HepG2 (cell line): ENCODE measurements around the gene NISCH. TPM values are rescaled to one million over a fixed set of nuclear protein-coding genes. Genes with fewer than 3 reads are reported as not detected.
A peak's percentile ranks its signal among the peaks of the same experiment; 100 is the strongest.

ENCODE experiments used
- GATA4 ChIP-seq: sonication (generic); IDR thresholded peaks from 2 replicates; pipeline ENCODE4 v1.6.1; 2016; ENCODE audit warnings: antibody characterized with exemption, low read depth, borderline replicate concordance
- GZF1 ChIP-seq: sonication (generic); formaldehyde crosslinking; IDR thresholded peaks from 2 replicates; pipeline ENCODE4 v1.5.1; 2020; ENCODE audit warnings: mild to moderate bottlenecking, missing genetic modification reagents
- KDM4B ChIP-seq: sonication (generic); formaldehyde crosslinking; IDR thresholded peaks from 2 replicates; pipeline ENCODE4 v1.4.0; 2020; ENCODE audit warnings: missing genetic modification reagents
- KDM5A ChIP-seq: fragments of 200-600 bp; sonication (generic); IDR thresholded peaks from 2 replicates; pipeline ENCODE4 v1.7.0; 2018; ENCODE audit warnings: antibody characterized with exemption, mild to moderate bottlenecking, low read length, borderline replicate concordance
- MYC ChIP-seq: sonication (generic); formaldehyde crosslinking; IDR thresholded peaks from 2 replicates; pipeline ENCODE4 v1.9.0; 2021; ENCODE audit warnings: missing genetic modification reagents, borderline replicate concordance
- PHF5A ChIP-seq: IDR thresholded peaks from one replicate; pipeline ENCODE4 v1.6.1; 2018; ENCODE audit warnings: low read depth, missing genetic modification reagents; ENCODE audit not compliant: unreplicated experiment
- TAF1 ChIP-seq: sonication (generic); formaldehyde crosslinking; IDR thresholded peaks from 2 replicates; pipeline ENCODE4 v1.4.0; 2020; ENCODE audit warnings: missing genetic modification reagents
- ZBTB42 ChIP-seq: sonication (generic); formaldehyde crosslinking; IDR thresholded peaks from 2 replicates; pipeline ENCODE4 v1.5.0; 2020; ENCODE audit warnings: mild to moderate bottlenecking, missing genetic modification reagents
- ZNF276 ChIP-seq: sonication (generic); formaldehyde crosslinking; IDR thresholded peaks from 2 replicates; pipeline ENCODE4 v1.4.0; 2020; ENCODE audit warnings: mild to moderate bottlenecking, low read depth, missing genetic modification reagents
- ZNF446 ChIP-seq: sonication (generic); formaldehyde crosslinking; IDR thresholded peaks from 2 replicates; pipeline ENCODE4 v1.5.0; 2020; ENCODE audit warnings: mild to moderate bottlenecking, missing genetic modification reagents
- ZNF501 ChIP-seq: sonication (generic); formaldehyde crosslinking; IDR thresholded peaks from 2 replicates; pipeline ENCODE4 v1.5.1; 2020; ENCODE audit warnings: mild to moderate bottlenecking, moderate library complexity, missing genetic modification reagents
- ZNF597 ChIP-seq: sonication (generic); formaldehyde crosslinking; IDR thresholded peaks from 2 replicates; pipeline ENCODE4 v1.5.0; 2020; ENCODE audit warnings: missing genetic modification reagents
- ZNF782 ChIP-seq: sonication (generic); formaldehyde crosslinking; IDR thresholded peaks from 2 replicates; pipeline ENCODE4 v1.4.0; 2020; ENCODE audit warnings: missing genetic modification reagents, mild to moderate bottlenecking, borderline replicate concordance
- ZNF841 ChIP-seq: sonication (generic); formaldehyde crosslinking; IDR thresholded peaks from 2 replicates; pipeline ENCODE4 v1.8.1; 2023; ENCODE audit warnings: missing genetic modification reagents, borderline replicate concordance
- polyA plus RNA-seq, 8 experiments: library from polyadenylated mRNA; depleted of rRNA in 3 of 8; stranded (reverse) in 7 of 8; unstranded in 1 of 8; fragments of >200 nt; fragmentation: Illumina TruSeq in 4 of 8; extraction: Trizol in 4 of 8; gene quantifications; 2 replicates each; pipeline versions ENCODE4 v1.2.1 to v1.2.3, GENCODE V29; 2011 to 2016; ENCODE audit warnings: low read depth in 4 of 8, missing spikeins in 1 of 8, mixed read lengths in 1 of 8; ENCODE audit not compliant: insufficient read depth in 1 of 8
- total RNA-seq, 5 experiments: library from RNA; depleted of rRNA; stranded (reverse); fragments of >200 nt; fragmentation: Illumina TruSeq; extraction: Trizol; gene quantifications; 2 replicates each; pipeline ENCODE4 v1.2.3, GENCODE V29; 2016; ENCODE audit warnings: low read depth in 1 of 5
- TF ChIP-seq, protein P1 (sequence below): sonication (generic); formaldehyde crosslinking; IDR thresholded peaks from 2 replicates; pipeline ENCODE4 v1.4.0; 2020; ENCODE audit warnings: mild to moderate bottlenecking, missing genetic modification reagents
- TF ChIP-seq, protein P2 (sequence below): sonication (generic); formaldehyde crosslinking; IDR thresholded peaks from 2 replicates; pipeline ENCODE4 v1.8.1; 2023; ENCODE audit warnings: mild to moderate bottlenecking, missing genetic modification reagents
- TF ChIP-seq, protein P3 (sequence below): sonication (generic); formaldehyde crosslinking; conservative IDR thresholded peaks from 2 replicates; pipeline ENCODE4 v1.8.0; 2022; ENCODE audit warnings: mild to moderate bottlenecking, moderate library complexity, missing genetic modification reagents
- TF ChIP-seq, protein P4 (sequence below): sonication (generic); formaldehyde crosslinking; IDR thresholded peaks from 2 replicates; pipeline ENCODE4 v1.4.0; 2020; ENCODE audit warnings: missing genetic modification reagents

Gene NISCH
- total and polyA plus RNA-seq, 2 of the 13 experiments (the other 11 are each of a cell fraction or from before 2014, with no cell fraction given), result 27.0 to 47.6 TPM

DNA sequence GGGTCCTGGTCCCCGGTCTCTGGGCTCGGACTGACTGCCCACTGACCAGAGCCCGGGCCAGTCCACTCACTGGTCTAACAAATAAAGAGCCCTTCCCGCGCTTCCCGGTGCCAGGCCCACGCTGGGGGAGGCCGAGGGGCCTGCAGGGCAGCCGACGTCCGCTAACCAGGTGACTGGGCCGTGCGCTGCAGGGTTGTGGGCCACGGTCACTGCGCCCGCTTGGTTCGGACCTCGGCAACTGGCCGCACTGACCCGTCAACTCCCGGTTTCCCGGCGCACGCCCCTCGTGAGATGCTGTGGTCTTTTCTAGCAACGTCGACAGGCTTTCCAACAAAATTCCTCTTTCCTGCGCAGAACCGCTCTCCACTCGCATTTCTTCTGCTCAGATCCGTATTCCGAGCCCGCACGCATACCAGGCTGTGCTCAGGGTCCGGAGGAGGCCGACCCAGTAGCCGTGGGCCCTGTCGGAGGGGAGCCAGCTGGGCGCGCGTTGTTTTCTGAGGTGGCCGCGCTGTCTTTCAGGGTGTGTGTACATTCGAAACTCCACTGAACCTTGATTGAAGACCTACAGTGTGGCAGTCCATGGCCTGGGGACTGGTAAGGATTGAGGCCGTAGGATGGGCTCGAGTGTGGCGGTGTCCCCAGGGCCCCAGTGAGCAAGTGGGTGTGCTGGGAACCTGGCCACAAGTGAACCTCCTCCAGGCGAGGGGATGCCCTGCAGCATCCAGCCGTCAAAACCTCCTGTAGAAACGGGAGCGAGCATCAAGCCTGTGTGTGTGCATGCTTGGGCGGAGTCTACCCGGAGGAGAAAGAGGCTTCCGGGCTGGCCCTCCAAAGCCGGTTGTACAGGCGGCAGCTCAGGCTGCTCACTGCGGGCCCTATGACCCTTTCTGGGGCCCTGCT, 79.1 kb downstream of the NISCH start (continued):
- TF ChIP-seq KDM4B (no peak), ZNF597 (CRISPR knock-in tag) (no peak), MYC (CRISPR knock-in tag) (peak; percentile 66; the same call in 1 of the 2 replicates), GATA4 (no peak), TAF1 (CRISPR knock-in tag) (peak; percentile 58; the same call in 1 of the 2 replicates), ZBTB42 (CRISPR knock-in tag) (peak; percentile 83), ZNF446 (CRISPR knock-in tag) (no peak; the same call in 1 of the 2 replicates), ZNF841 (CRISPR knock-in tag) (no peak), GZF1 (CRISPR knock-in tag) (peak; percentile 61; the same call in 1 of the 2 replicates), ZNF501 (CRISPR knock-in tag) (peak; percentile 84; the same call in 1 of the 2 replicates), KDM5A (no peak), PHF5A (CRISPR knock-in tag) (no peak), ZNF782 (CRISPR knock-in tag) (no peak; the same call in 1 of the 2 replicates), ZNF276 (CRISPR knock-in tag) (no peak; the same call in 1 of the 2 replicates)
- TF ChIP-seq, protein P1, sequence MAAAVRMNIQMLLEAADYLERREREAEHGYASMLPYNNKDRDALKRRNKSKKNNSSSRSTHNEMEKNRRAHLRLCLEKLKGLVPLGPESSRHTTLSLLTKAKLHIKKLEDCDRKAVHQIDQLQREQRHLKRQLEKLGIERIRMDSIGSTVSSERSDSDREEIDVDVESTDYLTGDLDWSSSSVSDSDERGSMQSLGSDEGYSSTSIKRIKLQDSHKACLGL (CRISPR knock-in tag), result peak; percentile 55
- TF ChIP-seq, protein P2, sequence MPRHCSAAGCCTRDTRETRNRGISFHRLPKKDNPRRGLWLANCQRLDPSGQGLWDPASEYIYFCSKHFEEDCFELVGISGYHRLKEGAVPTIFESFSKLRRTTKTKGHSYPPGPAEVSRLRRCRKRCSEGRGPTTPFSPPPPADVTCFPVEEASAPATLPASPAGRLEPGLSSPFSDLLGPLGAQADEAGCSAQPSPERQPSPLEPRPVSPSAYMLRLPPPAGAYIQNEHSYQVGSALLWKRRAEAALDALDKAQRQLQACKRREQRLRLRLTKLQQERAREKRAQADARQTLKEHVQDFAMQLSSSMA (CRISPR knock-in tag), result no peak
- TF ChIP-seq, protein P3, sequence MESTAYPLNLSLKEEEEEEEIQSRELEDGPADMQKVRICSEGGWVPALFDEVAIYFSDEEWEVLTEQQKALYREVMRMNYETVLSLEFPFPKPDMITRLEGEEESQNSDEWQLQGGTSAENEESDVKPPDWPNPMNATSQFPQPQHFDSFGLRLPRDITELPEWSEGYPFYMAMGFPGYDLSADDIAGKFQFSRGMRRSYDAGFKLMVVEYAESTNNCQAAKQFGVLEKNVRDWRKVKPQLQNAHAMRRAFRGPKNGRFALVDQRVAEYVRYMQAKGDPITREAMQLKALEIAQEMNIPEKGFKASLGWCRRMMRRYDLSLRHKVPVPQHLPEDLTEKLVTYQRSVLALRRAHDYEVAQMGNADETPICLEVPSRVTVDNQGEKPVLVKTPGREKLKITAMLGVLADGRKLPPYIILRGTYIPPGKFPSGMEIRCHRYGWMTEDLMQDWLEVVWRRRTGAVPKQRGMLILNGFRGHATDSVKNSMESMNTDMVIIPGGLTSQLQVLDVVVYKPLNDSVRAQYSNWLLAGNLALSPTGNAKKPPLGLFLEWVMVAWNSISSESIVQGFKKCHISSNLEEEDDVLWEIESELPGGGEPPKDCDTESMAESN, result no peak
- TF ChIP-seq, protein P4, sequence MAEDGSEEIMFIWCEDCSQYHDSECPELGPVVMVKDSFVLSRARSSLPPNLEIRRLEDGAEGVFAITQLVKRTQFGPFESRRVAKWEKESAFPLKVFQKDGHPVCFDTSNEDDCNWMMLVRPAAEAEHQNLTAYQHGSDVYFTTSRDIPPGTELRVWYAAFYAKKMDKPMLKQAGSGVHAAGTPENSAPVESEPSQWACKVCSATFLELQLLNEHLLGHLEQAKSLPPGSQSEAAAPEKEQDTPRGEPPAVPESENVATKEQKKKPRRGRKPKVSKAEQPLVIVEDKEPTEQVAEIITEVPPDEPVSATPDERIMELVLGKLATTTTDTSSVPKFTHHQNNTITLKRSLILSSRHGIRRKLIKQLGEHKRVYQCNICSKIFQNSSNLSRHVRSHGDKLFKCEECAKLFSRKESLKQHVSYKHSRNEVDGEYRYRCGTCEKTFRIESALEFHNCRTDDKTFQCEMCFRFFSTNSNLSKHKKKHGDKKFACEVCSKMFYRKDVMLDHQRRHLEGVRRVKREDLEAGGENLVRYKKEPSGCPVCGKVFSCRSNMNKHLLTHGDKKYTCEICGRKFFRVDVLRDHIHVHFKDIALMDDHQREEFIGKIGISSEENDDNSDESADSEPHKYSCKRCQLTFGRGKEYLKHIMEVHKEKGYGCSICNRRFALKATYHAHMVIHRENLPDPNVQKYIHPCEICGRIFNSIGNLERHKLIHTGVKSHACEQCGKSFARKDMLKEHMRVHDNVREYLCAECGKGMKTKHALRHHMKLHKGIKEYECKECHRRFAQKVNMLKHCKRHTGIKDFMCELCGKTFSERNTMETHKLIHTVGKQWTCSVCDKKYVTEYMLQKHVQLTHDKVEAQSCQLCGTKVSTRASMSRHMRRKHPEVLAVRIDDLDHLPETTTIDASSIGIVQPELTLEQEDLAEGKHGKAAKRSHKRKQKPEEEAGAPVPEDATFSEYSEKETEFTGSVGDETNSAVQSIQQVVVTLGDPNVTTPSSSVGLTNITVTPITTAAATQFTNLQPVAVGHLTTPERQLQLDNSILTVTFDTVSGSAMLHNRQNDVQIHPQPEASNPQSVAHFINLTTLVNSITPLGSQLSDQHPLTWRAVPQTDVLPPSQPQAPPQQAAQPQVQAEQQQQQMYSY (CRISPR knock-in tag), result 0 out of 2 replicates have a peak, but pooled peaks have one; percentile 20
